Stimulated activated CD8-positive, alpha-beta memory T cell treated with anti-CD3 and anti-CD28 coated beads, Interleukin-15, amount 100 ng/mL, for 1 hour (primary cell): Measurements from ENCODE around the gene CHST1.

Experiments
- DNase-seq: peaks from one replicate; pipeline ENCODE4 v3.0.0-alpha.2; 2020; ENCODE audit warnings: low read depth

CHST1 gene

GRCh38 chr11:45674481-45675190 is 9.2 kb upstream of the CHST1 start:
- DNase-seq = no peak

- DNase-seq = no peak
These were observed 8.0 kb upstream of the CHST1 start for GRCh38 chr11:45673441-45673840.

- DNase-seq = no peak
These were observed 7.2 kb upstream of the CHST1 start for GRCh38 chr11:45672593-45672992.

- DNase-seq = no peak
These were observed 6.1 kb upstream of the CHST1 start for GRCh38 chr11:45671246-45672171.

- DNase-seq = no peak
These were observed 5.1 kb upstream of the CHST1 start for GRCh38 chr11:45670386-45671135.

- DNase-seq = no peak
These were observed 4.5 kb upstream of the CHST1 start for GRCh38 chr11:45669956-45670355.

DNA sequence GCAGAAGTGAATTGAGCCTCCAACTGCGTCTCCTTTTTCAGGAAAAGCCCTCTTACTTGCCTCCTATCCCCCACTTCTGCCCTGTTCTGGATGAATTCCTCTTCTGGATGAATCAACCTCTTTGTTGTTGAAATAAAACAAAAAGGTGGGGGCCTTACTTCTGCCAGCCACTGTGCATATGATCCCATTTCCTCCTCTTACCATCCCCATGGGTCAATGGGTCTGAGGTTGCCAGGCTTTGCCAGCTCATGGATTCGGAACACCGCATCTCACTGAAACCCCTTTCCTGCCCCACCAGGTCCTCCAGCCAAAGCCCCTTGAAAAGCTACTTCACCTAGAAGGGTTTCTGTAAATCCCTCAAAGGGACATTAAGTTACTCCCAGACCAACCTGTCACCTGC is 3.7 kb upstream of the CHST1 start:
- DNase-seq = no peak

GRCh38 chr11:45667929-45668680 is 2.7 kb upstream of the CHST1 start:
- no peak for DNase-seq

GRCh38 chr11:45666648-45667642 is 1.5 kb upstream of the CHST1 start:
- no peak for DNase-seq

- DNase-seq = no peak
These were observed 668 bp upstream of the CHST1 start for GRCh38 chr11:45665933-45666647.

DNA sequence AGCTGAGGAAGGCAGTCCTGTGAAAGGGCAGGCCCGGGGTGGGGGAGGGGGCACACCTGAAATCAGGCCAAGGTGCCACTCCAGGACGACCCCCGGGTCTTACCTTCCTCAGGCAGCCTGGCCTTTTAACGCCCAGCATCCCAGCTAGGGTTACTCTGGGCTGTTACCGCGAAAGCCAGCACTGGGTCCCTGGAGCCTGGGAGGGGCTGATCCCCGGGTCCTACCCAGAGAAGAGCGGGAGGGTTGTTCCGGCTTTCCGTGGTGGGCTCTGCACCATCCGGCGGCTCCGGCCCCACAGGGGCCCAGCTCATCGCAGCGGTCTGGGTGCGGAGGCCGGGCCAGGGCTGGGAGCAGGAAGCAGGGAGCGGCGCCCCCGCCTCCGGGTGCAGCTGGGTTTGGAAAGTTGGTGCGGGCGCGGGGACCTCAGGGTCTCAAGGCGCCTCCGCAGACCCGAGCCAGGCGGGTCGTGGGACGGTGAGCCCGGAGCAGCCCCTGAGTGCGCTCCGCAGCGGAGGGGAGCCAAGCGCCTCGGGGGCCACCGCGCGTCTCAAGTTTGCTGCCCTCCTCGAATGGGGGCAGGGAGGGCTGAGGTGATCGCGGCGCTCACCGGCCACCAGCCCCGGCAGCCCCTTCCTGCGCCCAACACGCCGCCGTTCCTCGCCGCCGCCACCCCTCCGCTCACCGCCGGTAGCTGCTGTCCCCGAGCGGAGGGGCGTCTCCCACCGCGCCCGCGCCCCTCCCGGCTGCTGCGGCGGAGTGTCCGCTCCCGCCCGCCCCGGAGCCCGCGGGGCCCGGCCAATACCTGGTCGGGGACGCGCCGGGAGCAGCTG is 831 bp downstream of the CHST1 start:
- no peak for DNase-seq

- DNase-seq = no peak
These were observed 1.7 kb downstream of the CHST1 start for GRCh38 chr11:45663486-45664375.

- no peak for DNase-seq
These were observed 2.5 kb downstream of the CHST1 start for GRCh38 chr11:45662665-45663485.

GRCh38 chr11:45662096-45662664 is 3.2 kb downstream of the CHST1 start:
- DNase-seq = no peak

DNA sequence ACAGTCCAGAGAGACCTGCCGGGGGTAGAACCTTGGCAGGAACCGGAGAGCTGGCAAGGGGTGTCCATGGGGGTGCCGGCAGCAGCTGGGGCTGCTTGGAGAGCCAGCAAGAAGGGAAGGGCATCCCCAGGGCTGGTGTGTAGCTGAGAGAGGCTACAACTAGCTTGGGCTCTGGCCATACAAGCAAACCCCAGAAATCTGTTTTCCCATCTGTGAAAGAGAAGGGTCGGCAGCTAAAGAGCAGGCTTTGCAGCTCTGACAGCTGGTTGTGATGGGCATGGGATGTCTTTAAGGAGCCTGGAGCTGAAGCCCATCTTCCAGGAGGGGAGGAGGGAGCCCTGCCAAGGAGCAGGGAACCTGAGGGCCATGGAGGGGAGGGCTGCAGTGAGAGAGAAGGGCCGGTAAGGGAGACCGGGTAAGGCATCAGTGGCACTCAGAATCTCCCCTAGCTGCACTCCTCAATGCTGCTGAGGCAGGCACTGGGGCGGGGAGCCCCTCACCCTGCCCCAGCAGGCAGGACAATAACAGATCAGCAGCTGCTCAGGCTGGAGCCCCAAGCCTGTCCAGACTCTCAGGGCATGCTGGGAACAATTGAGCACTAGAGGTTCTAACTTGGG is 3.9 kb downstream of the CHST1 start:
- DNase-seq = no peak

DNA sequence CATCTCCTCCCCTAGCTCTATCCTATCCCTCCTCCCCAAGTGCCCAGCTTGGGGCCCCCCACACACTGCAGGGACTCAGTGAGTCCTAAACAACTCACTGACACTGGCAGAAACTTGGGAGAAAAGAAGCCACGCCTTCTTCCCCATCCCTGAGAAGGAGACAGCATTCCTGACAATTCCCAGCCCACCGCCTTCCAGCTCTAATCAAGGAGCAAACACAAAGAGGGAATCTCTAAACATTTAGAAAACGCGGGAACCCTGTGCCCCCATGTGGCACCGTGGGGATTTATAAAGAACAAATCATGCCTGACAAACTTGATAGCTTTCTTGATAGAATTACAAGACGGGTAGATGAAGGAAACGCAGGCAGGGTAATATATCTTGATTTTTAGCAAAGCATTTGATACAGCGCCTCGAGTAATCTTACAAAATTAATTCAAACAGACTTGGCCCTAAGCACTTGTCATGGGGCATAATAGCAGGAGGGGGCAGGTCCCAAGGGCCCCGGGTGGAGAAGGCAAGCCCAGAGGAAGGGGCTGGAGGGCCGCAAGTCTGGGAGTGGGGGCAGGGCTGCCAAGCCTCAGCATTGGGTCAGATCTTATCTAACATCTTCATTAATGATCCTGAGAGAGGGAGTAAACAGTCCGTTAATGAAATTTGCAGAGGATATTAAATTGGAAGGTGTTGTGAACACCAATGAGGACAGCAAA is 4.5 kb downstream of the CHST1 start:
- DNase-seq = no peak
